GM21717 (cell line): ENCODE data around the gene MICAL2.
A peak's percentile ranks its signal among the peaks of the same experiment; 100 is the strongest.

Experiments
- ATAC-seq: cut with Tn5 transposase; IDR thresholded peaks from one replicate; pipeline ENCODE4 v1.9.1; 2021; ENCODE audit warnings: mild to moderate bottlenecking, moderate library complexity; ENCODE audit not compliant: unreplicated experiment

The MICAL2 gene

DNA sequence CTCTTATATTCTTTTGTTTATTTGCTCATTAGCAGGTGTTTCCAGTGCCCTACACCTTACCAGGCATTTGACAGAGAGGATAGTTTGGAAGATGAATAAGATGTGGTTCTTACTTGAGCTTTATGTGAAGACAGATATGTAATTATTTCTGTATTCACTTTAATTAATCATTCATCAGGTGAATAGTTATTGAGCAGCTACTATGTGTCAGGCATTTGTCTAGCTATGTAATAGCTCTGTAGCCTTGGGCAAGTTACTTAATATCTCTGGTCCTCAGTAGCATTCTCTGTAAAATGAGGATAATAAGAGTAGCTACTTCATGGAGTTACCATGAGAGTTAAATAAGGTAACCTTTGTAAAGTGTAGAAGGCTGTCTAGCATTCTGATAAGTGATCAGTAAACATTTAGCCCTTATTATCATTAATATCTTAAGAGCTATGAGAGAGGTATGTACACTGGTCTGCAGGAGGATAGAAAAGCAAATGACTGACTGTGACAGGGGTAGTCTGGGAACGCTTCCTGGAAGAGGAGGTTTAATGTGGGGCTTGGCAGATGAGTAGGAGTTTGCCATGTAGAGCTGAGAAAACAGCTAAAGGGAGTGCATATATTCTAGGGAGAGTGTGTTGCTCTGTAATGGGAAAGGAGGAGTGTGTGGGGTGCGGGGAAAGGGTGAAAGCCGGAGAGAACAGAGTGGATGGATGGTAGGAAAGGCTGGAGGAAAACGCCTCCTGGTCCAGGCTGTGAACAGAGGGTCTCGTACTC is 56.1 kb downstream of the MICAL2 start:
- no peak for ATAC-seq

DNA sequence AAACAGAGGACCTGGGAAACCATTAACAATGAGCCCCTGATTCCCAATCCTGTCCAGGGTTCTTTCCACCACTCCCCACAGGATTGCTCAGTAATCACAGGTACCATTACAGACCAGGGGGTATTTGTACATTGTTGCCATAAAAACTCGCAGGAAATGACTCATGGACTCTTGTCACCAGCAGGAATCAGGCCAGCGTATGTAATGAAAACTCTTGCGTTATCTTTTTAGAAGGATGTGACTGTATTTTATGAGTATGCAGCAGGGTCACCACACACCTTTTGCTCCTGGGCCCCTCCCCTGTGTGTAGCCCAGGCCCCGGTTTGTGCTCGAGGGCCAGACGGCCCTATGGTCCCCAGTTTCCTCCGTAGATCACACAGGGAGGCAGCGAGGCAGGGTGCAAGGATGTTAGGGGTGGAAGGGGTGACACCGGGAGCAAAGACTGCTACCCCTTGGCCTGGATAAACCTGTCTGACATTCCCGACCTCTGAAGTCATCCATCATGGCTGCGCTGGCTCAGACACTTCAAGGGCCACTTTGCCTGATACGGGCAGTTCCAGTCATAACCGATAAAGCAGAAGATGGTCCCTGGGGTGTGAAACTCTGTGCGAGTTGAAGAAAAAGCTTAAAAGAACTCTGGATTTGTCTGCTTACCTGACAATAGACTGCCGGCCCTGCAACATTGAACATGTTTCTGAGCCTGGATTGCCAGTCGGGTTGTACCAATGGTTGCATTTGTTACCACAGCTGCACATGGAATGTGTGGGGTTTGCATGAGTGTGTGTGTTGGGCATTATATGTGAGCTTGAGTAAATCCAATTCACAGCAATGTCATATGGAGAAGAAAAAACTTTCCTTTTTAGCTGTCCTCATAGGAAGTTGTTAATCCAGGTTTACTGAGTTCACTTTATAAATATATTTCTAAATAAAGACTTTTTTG is 56.9 kb downstream of the MICAL2 start:
- ATAC-seq, result no peak

DNA sequence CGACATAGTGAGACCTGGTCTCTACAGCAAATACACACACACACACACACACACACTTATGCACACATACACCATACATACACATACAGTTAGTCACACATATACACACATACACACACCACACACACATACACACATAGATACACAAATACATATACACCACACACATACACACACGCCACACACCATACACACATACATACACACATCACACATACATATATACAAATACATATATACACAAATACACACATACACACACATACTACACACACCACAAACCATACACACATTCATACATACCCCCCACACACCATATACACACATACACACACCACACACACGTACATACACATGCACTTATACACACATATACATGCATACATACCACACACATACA is 57.7 kb downstream of the MICAL2 start:
- no peak for ATAC-seq

DNA sequence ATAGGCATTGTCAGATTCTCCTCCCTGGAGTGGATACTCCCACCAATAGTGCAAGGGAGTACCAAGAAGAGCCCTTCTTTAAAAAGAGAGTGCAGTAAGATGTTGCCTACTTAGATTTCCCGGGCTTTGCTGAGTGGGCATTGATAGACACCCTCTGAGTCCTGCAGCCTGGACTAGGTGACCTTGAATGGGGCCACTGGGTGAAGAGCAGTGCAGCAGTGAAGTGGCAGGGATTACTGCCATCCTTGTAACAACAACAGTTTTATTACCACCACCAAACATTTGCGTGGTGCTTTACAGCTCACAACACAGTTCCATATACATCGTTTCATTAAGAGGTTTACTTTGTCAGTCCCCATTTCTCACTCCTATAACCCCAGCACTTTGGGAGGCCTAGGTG is 59.4 kb downstream of the MICAL2 start:
- no peak for ATAC-seq

DNA sequence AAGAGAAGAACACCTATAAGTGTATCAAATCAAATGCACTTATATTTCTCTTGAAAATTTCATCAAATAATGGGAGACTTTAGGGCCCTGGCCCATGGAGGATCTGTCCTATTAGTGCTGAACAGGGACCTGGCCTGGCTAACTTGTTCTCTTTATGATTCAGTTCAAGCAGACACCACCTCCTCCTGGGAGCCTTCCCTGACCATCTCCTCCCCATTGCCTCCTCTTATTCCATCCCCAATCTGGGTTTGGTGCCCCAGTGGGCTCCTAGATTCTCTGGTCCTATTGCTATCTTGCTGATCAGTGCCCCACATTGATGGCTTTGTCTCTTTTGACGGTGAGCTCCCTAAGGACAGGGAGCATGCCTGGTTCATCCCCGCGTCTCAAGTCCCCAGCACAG is 60.1 kb downstream of the MICAL2 start:
- ATAC-seq, result no peak

DNA sequence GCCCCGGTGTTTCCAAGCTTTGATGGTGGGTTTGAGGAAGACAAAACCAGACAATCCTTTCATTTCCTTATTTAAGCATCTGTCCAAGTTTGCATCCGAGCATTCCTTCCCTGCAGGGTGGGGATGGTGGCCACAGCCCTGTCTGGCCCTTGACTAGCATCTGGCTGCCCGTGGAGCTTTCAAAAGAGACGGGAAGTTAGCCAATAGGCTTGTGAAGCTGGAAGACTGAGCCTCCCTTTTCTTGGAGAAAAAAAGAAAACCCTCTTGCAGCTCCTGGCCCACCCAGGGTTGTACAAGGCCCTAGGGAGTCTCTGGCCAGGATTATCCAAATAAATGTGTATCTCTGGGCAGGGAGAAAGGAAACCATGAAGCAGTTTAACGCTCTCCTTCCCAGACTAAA is 60.6 kb downstream of the MICAL2 start:
- no peak for ATAC-seq

DNA sequence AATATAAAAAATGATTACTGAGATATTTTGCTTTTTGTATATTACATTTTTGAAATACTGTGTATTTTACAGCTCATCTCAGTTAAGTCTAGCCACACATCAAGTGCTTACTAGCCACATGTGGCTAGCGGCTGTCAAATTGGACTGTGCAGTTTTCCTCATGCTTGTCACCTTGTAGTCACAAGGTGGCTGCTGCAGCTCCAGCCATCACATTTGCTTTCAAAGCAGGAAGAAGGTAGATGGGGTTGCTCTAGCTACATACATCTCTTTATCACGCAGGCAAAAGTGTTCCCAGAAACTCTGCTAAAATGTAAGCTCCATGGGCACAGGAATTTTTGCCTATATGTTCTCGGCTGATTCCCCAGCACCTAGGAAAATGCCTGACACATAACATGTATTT is 61.5 kb downstream of the MICAL2 start:
- ATAC-seq, result no peak

DNA sequence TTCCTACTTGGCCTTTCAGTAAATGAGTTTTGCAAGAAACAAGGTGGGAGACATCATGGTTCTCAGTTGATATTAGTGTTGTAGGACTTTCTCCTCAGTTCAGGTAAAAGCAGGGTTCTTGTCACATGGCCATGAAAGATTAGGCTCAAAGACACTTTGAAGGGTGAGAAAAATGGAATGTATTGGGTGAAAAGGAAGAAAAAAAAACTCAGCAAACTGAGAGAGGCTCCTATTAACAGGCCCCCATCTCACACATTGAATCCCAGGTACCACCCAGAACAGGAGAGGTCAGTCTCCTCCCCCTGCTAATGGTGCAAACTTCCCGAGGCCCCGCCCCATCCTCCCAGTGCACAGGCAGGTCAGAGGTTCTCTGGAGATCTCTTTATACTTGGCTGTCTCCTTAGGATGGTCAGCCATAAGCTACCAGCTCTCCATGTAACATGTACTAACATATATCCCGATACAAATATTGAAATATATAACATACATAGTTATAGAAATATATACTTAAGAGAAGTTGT is 62.2 kb downstream of the MICAL2 start:
- ATAC-seq, result no peak

DNA sequence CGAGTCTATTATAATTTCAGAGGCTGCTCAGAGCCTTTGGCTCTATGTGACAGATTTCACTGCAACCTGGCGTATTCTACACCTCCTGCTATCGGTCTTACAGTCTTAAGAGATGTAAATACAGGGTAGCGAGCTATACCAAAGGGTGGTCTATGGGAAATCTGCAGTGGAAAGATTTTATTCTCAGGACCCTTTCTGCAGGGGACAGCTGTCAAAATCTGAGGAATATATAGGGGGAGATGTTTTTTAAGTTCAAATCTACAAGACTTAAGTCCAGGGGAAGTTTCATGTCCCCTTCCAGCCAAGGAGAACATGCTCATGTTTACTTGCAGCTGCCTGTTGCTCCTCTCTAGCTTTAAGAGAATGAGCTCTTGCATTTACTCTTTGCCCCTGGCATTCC is 62.7 kb downstream of the MICAL2 start:
- no peak for ATAC-seq

DNA sequence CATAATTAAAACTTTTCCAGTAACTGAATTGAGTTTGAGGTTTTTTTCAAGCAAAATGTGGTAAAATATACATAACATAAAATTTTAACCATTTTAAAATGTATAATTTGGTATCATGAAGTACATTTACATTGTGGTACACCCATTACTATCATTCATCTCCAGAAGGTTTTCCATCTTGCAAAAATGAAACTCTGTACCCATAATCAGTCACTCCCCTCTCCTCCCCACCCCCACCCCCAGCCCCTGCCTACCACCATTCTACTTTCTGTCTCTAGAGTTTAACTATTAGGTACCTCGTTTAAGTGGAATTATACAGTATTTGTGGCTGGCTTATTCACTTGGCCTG is 63.7 kb downstream of the MICAL2 start:
- ATAC-seq, result peak; percentile 35

DNA sequence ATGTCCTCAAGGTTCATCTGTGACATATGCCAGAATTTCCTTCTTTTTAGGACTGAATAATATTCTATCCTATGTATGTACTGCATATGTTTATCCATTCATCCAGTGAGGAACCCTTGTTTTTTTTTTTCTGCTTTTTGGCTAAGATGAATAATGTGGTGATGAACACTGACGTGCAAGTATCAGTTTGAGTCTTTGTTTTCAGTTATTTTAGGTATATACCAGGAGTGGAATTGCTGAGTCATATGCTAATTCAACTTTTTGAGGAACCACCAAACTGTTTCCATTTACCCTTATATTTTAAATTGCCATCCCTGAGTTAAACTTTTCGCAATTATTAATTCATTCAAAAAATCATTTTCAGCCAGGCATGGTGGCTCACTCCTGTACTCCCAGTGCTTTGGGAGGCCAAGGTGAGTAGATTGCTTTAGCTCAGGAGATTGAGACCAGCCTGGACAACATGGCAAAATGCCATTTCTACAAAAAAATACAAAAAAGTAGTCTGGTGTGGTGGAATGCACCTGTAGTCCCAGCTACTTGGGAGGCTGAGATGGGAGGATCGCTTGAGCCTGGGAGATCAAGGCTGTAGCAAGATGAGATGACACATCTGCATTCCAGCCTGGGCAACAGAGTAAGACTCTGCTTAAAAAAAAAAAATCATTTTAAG is 64.2 kb downstream of the MICAL2 start:
- peak; percentile 63 for ATAC-seq

DNA sequence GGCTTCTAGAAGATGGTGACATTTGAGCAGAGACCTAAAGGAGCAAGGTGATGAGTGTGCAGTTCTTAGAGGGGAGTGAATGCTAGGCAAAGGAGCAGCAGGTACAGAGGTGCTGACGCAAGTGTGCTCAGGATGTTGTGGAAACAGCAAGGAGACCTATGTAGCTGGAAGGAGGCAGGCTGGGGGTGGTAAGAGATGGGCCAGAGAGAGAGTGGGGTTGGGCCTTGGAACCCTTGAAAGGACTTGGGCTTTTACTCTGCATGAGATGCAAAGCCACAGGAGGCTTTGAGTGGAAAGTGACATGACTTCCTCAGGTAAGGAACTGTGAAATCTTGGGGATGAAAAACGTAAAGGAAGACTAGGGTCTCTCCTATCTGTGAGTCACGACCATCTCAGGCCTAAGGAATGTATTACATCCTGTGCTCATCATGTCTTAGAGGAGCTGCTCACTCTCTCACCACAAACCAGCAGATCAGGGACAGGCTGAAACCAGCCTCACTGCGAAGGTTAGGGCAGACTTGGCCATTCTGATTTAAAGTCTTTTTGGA is 65.4 kb downstream of the MICAL2 start:
- no peak for ATAC-seq

DNA sequence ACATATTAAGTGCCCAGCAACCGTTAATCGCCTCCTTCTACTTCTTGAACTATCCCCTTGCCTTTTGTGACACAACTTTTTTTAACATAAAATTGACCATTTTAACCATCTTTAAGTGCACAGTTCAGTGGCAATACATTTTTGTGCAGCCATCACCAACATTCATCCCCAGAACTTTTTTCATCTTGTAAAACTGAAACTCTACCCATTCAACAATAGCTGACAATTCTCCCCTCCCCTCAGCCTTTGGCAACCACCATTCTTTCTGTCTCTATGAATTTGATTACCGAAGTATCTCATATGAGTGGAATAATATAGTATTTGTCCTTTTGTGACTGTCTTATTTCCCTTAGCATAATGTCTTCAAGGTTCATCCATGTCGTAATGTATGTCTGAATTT is 66.0 kb downstream of the MICAL2 start:
- ATAC-seq, result no peak

DNA sequence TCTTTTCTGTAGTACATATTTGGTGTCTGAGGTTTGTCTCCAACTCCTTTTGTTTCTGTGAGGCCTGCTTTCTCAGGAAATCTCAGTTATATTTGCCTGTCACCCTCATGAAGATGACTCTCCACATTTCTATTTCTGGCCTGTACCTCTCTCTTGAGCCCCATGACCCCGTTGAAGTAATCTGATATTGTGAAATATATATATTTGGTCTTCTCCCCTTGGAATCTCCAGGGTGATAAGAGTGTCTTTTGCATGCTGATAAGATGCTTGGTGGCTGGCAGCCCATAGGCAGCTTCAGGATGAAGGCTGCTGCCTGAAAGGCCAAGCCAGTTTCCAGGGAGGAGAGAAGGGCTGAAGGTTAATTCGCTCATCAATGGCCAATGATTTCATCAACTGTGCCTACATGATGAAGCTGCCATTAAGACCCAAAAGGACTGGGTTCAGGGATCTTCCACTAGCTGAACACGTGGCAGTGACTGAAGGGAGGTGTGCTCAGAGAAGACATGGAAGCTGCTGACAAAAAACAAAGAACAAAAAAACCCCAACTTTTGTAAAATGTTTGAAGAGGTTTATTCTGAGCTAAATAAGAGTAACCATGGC is 67.4 kb downstream of the MICAL2 start:
- no peak for ATAC-seq

DNA sequence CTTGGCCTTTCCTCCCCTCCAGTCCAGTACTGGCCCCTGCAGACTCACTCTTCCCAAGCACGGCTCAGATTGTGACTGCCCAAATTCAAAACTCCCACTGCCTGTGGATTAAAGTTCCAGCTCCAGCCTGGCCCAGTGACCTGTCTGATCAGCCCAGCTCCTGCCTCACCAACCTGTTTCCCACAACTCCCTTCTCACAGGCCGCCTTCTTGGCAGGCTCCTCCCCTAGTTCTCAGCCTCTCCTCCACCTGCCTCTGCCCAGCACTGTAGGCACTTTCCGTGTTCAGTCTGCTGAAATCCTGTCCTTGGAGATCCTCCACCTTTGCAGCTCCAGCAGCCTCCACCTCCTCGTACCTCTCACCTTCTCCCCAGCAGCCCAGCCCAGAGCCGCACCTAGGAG is 68.6 kb downstream of the MICAL2 start:
- no peak for ATAC-seq

DNA sequence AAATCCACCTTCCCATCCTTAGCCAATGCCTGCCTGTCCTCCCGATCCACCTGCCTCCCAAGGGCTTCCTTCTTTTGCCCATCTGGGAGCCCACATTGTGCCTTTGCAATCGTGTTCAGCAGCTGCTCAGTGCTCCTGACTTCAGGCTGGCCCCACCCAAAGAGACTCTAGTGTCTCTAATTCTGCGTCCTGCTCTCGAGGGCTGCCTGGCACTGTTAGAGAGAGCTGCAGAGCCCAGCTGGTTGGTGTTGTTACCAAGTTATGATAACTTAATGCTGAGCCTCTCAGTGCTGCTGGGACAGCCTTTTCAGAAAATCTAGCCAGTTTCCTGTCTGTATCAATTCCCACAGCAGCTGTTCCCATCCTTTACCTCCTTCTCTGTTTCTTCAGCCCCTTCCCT is 69.1 kb downstream of the MICAL2 start:
- no peak for ATAC-seq

DNA sequence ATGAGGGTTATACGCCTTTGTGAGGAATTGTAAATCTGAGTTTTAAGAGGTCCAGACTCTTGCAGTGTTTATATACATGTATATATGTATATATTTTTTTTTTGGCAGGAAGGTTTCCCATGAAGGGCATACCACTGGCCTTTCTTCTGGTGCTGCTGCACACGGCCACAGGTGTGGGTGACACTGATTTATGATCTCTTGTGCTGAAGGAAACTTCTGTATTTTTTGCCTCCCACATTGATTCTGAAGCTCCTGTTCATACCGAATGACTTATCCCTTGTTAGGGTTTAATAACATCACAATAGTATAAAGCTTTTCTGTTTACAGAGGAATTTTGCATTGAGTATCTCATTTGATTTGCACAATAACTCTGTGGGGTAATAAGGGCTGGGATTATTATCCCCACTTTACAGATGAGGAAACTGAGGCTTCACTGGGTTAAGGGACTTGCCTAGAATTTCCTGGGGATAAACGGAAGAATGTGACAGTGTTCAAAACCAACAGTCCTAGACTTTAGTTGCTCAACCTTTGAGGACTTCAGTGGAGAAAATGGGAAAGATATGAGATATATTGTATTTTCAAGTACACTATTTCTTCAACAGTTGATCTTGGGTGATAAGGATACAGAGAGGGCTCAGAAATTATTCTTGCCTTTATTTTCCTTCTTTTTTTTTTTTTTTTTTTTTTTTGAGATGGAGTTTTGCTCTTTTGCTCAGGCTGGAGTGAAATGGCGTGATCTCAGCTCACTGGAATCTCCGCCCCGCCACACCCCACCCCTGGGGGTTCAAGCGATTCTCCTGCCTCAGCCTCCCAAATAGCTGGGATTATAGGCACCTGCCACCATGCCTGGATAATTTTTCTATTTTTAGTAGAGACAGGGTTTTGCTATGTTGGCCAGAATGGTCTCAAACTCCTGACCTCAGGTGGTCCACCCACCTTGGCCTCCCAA is 70.1 kb downstream of the MICAL2 start:
- ATAC-seq, result no peak

DNA sequence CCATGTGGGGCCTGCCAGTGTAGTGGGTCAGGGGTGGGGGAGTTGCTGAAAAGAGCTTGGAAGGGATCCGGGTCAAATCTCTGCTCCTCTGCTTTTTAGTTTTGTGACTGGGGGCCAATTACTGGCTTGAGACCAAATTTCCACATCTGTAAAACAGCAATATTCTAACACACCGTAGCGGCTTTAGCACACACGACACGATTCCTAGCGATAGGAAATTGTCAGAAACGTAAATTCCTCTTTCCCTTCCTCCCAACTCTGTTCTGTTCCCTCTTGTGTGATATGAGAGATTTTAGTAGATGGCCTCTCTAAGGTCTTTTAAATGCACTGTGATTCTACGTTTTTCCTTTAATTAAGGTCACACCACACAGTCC is 71.9 kb downstream of the MICAL2 start:
- ATAC-seq, result no peak

DNA sequence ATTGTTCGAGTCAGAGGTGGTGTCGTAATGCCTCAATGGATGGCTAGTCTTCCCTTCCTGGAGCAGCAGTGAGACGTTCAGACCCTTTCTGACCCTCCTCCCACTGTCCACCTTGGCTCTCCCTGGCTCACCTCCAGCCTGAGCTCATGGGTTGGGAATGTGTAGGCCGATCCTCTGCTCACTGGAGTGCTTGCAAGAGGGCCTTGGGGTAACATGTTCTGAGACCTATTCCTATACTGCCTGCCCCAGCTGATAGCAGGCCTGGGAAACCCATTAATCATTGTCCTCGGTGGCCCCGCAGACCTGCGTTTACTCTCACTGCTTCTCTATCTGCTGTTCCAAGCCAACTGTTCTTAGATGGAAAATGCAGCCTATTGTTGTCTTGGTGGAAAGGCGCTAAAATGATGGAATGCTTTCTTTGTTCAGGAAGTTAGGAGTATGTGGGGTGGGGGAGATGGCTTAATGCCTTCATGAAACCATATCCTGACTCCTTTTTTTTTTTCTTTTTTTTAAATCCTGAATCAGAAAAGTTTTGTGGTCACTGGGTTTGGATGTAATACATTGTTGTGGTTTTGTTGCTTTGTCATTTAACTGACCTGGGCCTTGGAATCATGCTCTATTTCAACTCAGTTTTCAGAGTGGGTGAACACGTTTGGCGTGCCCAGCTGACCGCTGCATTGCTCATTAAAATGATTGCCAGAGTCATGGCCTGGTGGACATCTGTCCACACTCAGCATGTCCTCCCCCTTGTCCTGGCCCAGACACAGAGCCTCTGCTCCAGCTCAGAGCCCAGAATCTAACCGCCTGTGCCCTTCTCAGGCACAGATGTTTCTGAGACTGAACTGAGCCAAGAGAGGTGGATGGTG is 72.5 kb downstream of the MICAL2 start:
- ATAC-seq, result no peak
